NB4 (cell line): ENCODE results near the gene ACKR4.

Experiments used
- MYC ChIP-seq: IDR thresholded peaks from 2 replicates; pipeline ENCODE4 v1.6.1; 2011; ENCODE audit warnings: low read depth, low read length
- TF ChIP-seq, protein P1 (sequence below): IDR thresholded peaks from one replicate; pipeline ENCODE4 v1.5.1; 2012; ENCODE audit warnings: low read depth, low read length

- TF ChIP-seq, protein P1, sequence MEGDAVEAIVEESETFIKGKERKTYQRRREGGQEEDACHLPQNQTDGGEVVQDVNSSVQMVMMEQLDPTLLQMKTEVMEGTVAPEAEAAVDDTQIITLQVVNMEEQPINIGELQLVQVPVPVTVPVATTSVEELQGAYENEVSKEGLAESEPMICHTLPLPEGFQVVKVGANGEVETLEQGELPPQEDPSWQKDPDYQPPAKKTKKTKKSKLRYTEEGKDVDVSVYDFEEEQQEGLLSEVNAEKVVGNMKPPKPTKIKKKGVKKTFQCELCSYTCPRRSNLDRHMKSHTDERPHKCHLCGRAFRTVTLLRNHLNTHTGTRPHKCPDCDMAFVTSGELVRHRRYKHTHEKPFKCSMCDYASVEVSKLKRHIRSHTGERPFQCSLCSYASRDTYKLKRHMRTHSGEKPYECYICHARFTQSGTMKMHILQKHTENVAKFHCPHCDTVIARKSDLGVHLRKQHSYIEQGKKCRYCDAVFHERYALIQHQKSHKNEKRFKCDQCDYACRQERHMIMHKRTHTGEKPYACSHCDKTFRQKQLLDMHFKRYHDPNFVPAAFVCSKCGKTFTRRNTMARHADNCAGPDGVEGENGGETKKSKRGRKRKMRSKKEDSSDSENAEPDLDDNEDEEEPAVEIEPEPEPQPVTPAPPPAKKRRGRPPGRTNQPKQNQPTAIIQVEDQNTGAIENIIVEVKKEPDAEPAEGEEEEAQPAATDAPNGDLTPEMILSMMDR = no peak
- no peak for TF ChIP-seq MYC
Measured at GRCh38 chr3:132642539-132642847, 45.4 kb downstream of the ACKR4 start.
